Neural cell (in vitro differentiated cells): ENCODE measurements around the gene ZMYND11. TPM values are rescaled to one million over a fixed set of nuclear protein-coding genes. Genes with fewer than 3 reads are reported as not detected.

Experiments
- H2AFZ ChIP-seq: fragments of 200-600, 300-800 bp; sonication (generic), shearing (Covaris generic); 2 replicates; pipeline ENCODE4 v1.6.0; 2014; ENCODE audit warnings: low read depth, mild to moderate bottlenecking, antibody characterized with exemption, low read length, moderate library complexity
- H3F3A ChIP-seq: fragments of 200-600 bp; shearing (Covaris generic); 2 replicates; pipeline ENCODE4 v1.6.1; 2016; ENCODE audit warnings: mild to moderate bottlenecking, moderate library complexity, mixed read lengths, antibody characterized with exemption, low read length; ENCODE audit not compliant: insufficient read depth, poor library complexity, severe bottlenecking
- H3K27ac ChIP-seq: fragments of 200-600, 300-800 bp; sonication (generic), shearing (Covaris generic); 2 replicates; pipeline ENCODE4 v1.5.1; 2014; ENCODE audit warnings: mild to moderate bottlenecking, low read length, moderate library complexity
- H3K27me3 ChIP-seq: fragments of 300-800, 200-600 bp; sonication (generic), shearing (Covaris generic); 2 replicates; pipeline ENCODE4 v1.6.0; 2014; ENCODE audit warnings: mild to moderate bottlenecking, low read depth, low read length, moderate library complexity; ENCODE audit not compliant: insufficient read depth
- H3K36me3 ChIP-seq: fragments of 300-800, 200-600 bp; sonication (generic), shearing (Covaris generic); 2 replicates; pipeline ENCODE4 v1.5.1; 2014; ENCODE audit warnings: mild to moderate bottlenecking, antibody characterized with exemption, low read length, moderate library complexity; ENCODE audit not compliant: insufficient read depth
- H3K4me2 ChIP-seq: fragments of 300-800, 200-600 bp; sonication (generic), shearing (Covaris generic); 2 replicates; pipeline ENCODE4 v1.6.0; 2014; ENCODE audit warnings: mild to moderate bottlenecking, low read length
- H3K4me3 ChIP-seq: fragments of 300-800, 200-600 bp; sonication (generic), shearing (Covaris generic); 2 replicates; pipeline ENCODE4 v1.5.1; 2014; ENCODE audit warnings: mild to moderate bottlenecking, low read length, moderate library complexity
- H3K79me2 ChIP-seq: fragments of 200-600 bp; shearing (Covaris generic); replicated peaks from 2 replicates; pipeline ENCODE4 v1.6.0; 2014; ENCODE audit warnings: mild to moderate bottlenecking, low read length, moderate library complexity; ENCODE audit not compliant: insufficient read depth
- H3K9ac ChIP-seq: fragments of 300-800, 200-600 bp; sonication (generic), shearing (Covaris generic); 2 replicates; pipeline ENCODE4 v1.6.1; 2016; ENCODE audit warnings: mild to moderate bottlenecking, low read length, mixed read lengths
- H3K9me2 ChIP-seq: fragments of 200-600 bp; shearing (Covaris generic); 2 replicates; pipeline ENCODE4 v1.6.1; 2016; ENCODE audit warnings: mild to moderate bottlenecking, low read length, mixed read lengths; ENCODE audit not compliant: insufficient read depth
- H3K9me3 ChIP-seq: fragments of 200-600, 300-800 bp; sonication (generic), shearing (Covaris generic); 2 replicates; pipeline ENCODE4 v1.6.1; 2016; ENCODE audit warnings: mild to moderate bottlenecking, mixed run types, low read length, moderate library complexity, mixed read lengths
- H4K20me1 ChIP-seq: fragments of 200-600 bp; shearing (Covaris generic); 2 replicates; pipeline ENCODE4 v1.6.1; 2016; ENCODE audit warnings: mild to moderate bottlenecking, mixed run types; ENCODE audit not compliant: insufficient read depth
- CTCF ChIP-seq: fragments of 450-650 bp; IDR thresholded peaks from 2 replicates; pipeline ENCODE4 v1.5.1; 2014; ENCODE audit warnings: antibody characterized with exemption, mild to moderate bottlenecking, moderate library complexity; ENCODE audit not compliant: poor library complexity, severe bottlenecking
- EP300 ChIP-seq: fragments of 450-650 bp; conservative IDR thresholded peaks from 2 replicates; pipeline ENCODE4 v1.6.1; 2014; ENCODE audit warnings: antibody characterized with exemption, mild to moderate bottlenecking, moderate library complexity; ENCODE audit not compliant: poor library complexity, severe bottlenecking
- EZH2 ChIP-seq: fragments of 200-600, 300-800 bp; shearing (Covaris generic), sonication (generic); IDR thresholded peaks from 2 replicates; pipeline ENCODE4 v1.6.1; 2014; ENCODE audit warnings: antibody characterized with exemption, low read length, borderline replicate concordance, mild to moderate bottlenecking; ENCODE audit not compliant: insufficient read depth, poor library complexity, severe bottlenecking
- MXI1 ChIP-seq: fragments of 450-650 bp; conservative IDR thresholded peaks from 2 replicates; pipeline ENCODE4 v1.6.1; 2014; ENCODE audit warnings: antibody characterized with exemption, mild to moderate bottlenecking; ENCODE audit not compliant: poor library complexity, severe bottlenecking
- POLR2AphosphoS5 ChIP-seq: IDR thresholded peaks from 2 replicates; pipeline ENCODE4 v1.6.1; 2012
- RAD21 ChIP-seq: fragments of 450-650 bp; conservative IDR thresholded peaks from 2 replicates; pipeline ENCODE4 v1.6.1; 2014; ENCODE audit warnings: antibody characterized with exemption, mild to moderate bottlenecking, moderate library complexity
- REST ChIP-seq: IDR thresholded peaks from 2 replicates; pipeline ENCODE4 v1.6.1; 2012; ENCODE audit warnings: borderline replicate concordance
- SMC3 ChIP-seq: fragments of 450-650 bp; conservative IDR thresholded peaks from 2 replicates; pipeline ENCODE4 v1.6.1; 2014; ENCODE audit warnings: antibody characterized with exemption, mild to moderate bottlenecking, moderate library complexity; ENCODE audit not compliant: poor library complexity
- TAF1 ChIP-seq: IDR thresholded peaks from 2 replicates; pipeline ENCODE4 v1.6.1; 2012; ENCODE audit warnings: low read depth
- polyA plus RNA-seq: library from polyadenylated mRNA; depleted of rRNA; stranded (reverse); fragments of >200 nt; gene quantifications from 2 replicates; pipeline ENCODE4 v1.2.3, GENCODE V29; 2014

Gene ZMYND11
- polyA plus RNA-seq, 1 donor from 2014 or later = 122 TPM

GRCh38 chr10:210297-210696, 75.0 kb downstream of the ZMYND11 start:
- H3K36me3 ChIP-seq = peaks cover 10% of the 10 kb centered on the region
- H3K9me3 ChIP-seq = no peaks in the 10 kb centered on the region
- H3F3A ChIP-seq = no peaks in the 10 kb centered on the region
- no peaks in the 10 kb centered on the region for H3K79me2 ChIP-seq
- H3K9ac ChIP-seq = no peak overlapping the region
- no peak overlapping the region for H2AFZ ChIP-seq
- H3K27me3 ChIP-seq = no peaks in the 10 kb centered on the region
- H3K4me3 ChIP-seq = no peak overlapping the region
- TF ChIP-seq EP300 (no peak), CTCF (no peak), MXI1 (no peak), EZH2 (no peak), RAD21 (no peak), POLR2AphosphoS5 (no peak), TAF1 (no peak), REST (no peak), SMC3 (no peak)
- no peaks in the 10 kb centered on the region for H4K20me1 ChIP-seq
- H3K4me2 ChIP-seq = no peak overlapping the region
- no peak overlapping the region for H3K27ac ChIP-seq
- no peaks in the 10 kb centered on the region for H3K9me2 ChIP-seq

DNA sequence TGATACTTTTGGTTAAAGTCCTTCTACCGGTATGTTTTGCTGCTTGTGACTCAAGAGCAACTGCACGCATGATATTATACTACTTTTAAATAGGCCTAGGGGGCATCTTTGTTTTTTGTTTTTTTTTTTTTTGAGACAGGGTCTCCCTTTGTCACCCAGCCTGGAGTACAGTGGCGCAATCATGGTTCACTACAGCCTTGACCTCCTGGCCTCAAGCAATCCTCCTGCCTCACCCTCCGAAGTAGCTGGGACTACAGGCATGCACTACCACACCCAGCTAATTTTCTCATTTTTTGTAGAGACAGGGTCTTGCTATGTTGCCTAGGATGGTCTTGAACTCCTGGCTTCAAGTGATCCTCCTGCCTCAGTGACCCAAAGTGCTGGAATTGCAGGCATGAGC, 80.2 kb downstream of the ZMYND11 start:
- no peaks in the 10 kb centered on the region for H4K20me1 ChIP-seq
- no peak overlapping the region for H3K4me3 ChIP-seq
- no peaks in the 10 kb centered on the region for H3K79me2 ChIP-seq
- no peak for TF ChIP-seq RAD21
- TF ChIP-seq MXI1 = no peak
- no peak for TF ChIP-seq SMC3
- TF ChIP-seq POLR2AphosphoS5 = no peak
- TF ChIP-seq REST = no peak
- TF ChIP-seq EP300 = no peak
- TF ChIP-seq CTCF = no peak
- no peaks in the 10 kb centered on the region for H3K36me3 ChIP-seq
- H3F3A ChIP-seq = no peaks in the 10 kb centered on the region
- H3K9ac ChIP-seq = no peak overlapping the region
- no peaks in the 10 kb centered on the region for H3K27me3 ChIP-seq
- no peaks in the 10 kb centered on the region for H3K9me2 ChIP-seq
- H3K9me3 ChIP-seq = no peaks in the 10 kb centered on the region
- no peak overlapping the region for H3K27ac ChIP-seq
- H3K4me2 ChIP-seq = no peak overlapping the region
- H2AFZ ChIP-seq = no peak overlapping the region
